ENCODE results near the gene SATB1. TPM values are rescaled to one million over a fixed set of nuclear protein-coding genes. Genes with fewer than 3 reads are reported as not detected.

SATB1 gene
- total and polyA plus RNA-seq, 2 of the 4 experiments (the other 2 are of a cell fraction) = 7.5 to 10.7 TPM

DNA sequence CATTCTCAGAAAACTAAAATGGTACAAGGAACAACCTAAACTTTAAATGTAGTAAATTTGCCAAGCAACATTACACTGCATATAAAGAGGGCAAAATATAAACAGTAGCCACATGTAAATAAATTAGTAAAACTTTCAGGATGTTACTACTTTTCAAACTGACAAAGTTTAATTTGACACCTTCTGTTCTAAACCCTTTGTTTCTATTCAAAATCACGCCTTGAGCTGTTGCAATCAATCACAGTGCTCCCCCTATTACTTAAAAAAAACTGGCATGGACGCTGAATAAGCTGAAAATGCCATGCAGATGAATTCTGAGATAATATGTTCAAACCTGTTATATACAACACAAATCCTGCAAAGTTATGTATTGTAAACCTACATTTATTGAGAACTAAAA, 69.3 kb downstream of the SATB1 start:
- H2BK120ac ChIP-seq (ENCODE audit: low read depth, low read length) = no peak overlapping the region
- H3K9me1 ChIP-seq (ENCODE audit: insufficient read depth, low read length) = no peaks in the 10 kb centered on the region
- WGBS, 2 experiments (ENCODE audit: extremely low coverage in 2 of 2, insufficient read length in 1 of 2) = no CpG with 5 or more reads among the region's 2 CpGs
- no peak overlapping the region for H3K4ac ChIP-seq (ENCODE audit: low read depth, low read length)
- H3K18ac ChIP-seq (ENCODE audit: low read depth, low read length) = no peak overlapping the region
- no peak overlapping the region for H3K27ac ChIP-seq (ENCODE audit: insufficient read depth, low read length)
- no peak overlapping the region for H2AK9ac ChIP-seq (replicated peaks; ENCODE audit: low read depth, low read length, poor library complexity)
- no peaks in the 10 kb centered on the region for H3K79me1 ChIP-seq (ENCODE audit: low read depth in 1 of 2, low read length in 2 of 2)
- no peak overlapping the region for H3K14ac ChIP-seq (replicated peaks; ENCODE audit: low read depth, low read length)
- ChIA-PET POLR2A (ENCODE audit: unreplicated experiment) (no interaction called here), CTCF (no interaction called here)
- H3K9me3 ChIP-seq (ENCODE audit: control insufficient read depth, insufficient read depth, low read length) = no peaks in the 10 kb centered on the region
- no peak overlapping the region for H4K5ac ChIP-seq (ENCODE audit: low read depth, low read length)
- H2BK20ac ChIP-seq (ENCODE audit: low read depth, low read length) = no peak overlapping the region
- H3K23ac ChIP-seq (ENCODE audit: low read depth, low read length) = no peak overlapping the region
- DNase-seq = no peak
- H3K9ac ChIP-seq (ENCODE audit: low read depth, low read length) = no peak overlapping the region
- H3K4me3 ChIP-seq (ENCODE audit: insufficient read depth, low read depth, low read length) = no peak overlapping the region
- peaks cover 2% of the 10 kb centered on the region; the same call in 1 of the 2 replicates for H3K36me3 ChIP-seq (ENCODE audit: control insufficient read depth, insufficient read depth, low read length)
- H3K4me2 ChIP-seq (ENCODE audit: low read depth, low read length) = no peak overlapping the region
- no peak overlapping the region for H4K91ac ChIP-seq (ENCODE audit: insufficient read depth, low read depth, low read length)
- no TSS peak for BruUV-seq (replicated peaks)
- intact Hi-C loops (cut with micrococcal nuclease) (no loop called here), dilution Hi-C loops (cut with HindIII; ENCODE audit: low sequenced_read_pairs, unreplicated experiment) (no loop called here), in situ Hi-C loops (cut with MboI; ENCODE audit: low sequenced_read_pairs) (no loop called here)
- no peak overlapping the region for H4K8ac ChIP-seq (ENCODE audit: low read depth in 2 of 2, low read length in 2 of 2)
- no peak overlapping the region for H2BK5ac ChIP-seq (ENCODE audit: low read depth, low read length, poor library complexity, severe bottlenecking)
- no peak overlapping the region for H2AFZ ChIP-seq (replicated peaks; ENCODE audit: low read length, poor library complexity)
- H3K27me3 ChIP-seq (ENCODE audit: control insufficient read depth, insufficient read depth, low read length) = no peaks in the 10 kb centered on the region
- no peak overlapping the region for H2BK15ac ChIP-seq (ENCODE audit: low read depth, low read length)
- no peak overlapping the region for H2AK5ac ChIP-seq (ENCODE audit: low read depth, low read length)
- H4K20me1 ChIP-seq (ENCODE audit: insufficient read depth, low read length) = no peaks in the 10 kb centered on the region
- H3K4me1 ChIP-seq (ENCODE audit: control insufficient read depth, insufficient read depth, low read length) = no peaks in the 10 kb centered on the region
- ATAC-seq (ENCODE audit: low read depth) = no peak
- H3K56ac ChIP-seq (ENCODE audit: extremely low read depth, insufficient read depth, low read length) = no peak overlapping the region
- TF ChIP-seq NFE2L2 (IDR thresholded peaks at IDR 0.05; ENCODE audit: low read depth, low read length) (no peak), MAZ (IDR thresholded peaks at IDR 0.05; ENCODE audit: borderline replicate concordance, low read depth, low read length) (no peak), MXI1 (IDR thresholded peaks at IDR 0.05; ENCODE audit: borderline replicate concordance, low read depth, low read length) (no peak), RCOR1 (IDR thresholded peaks at IDR 0.05; ENCODE audit: insufficient replicate concordance, low read length) (no peak), RAD21 (IDR thresholded peaks at IDR 0.05; ENCODE audit: low read length) (no peak), FOS (IDR thresholded peaks at IDR 0.05; ENCODE audit: low read depth, low read length) (no peak), BHLHE40 (IDR thresholded peaks at IDR 0.05; ENCODE audit: low read depth, low read length) (no peak), RFX5 (IDR thresholded peaks at IDR 0.05; ENCODE audit: low read depth, low read length) (no peak), SMC3 (IDR thresholded peaks at IDR 0.05; ENCODE audit: low read depth, low read length) (no peak), CHD1 (IDR thresholded peaks at IDR 0.05; ENCODE audit: low read depth, low read length) (no peak), POLR2A (IDR thresholded peaks at IDR 0.05; ENCODE audit: low read depth, low read length) (no peak), CEBPB (IDR thresholded peaks at IDR 0.05; ENCODE audit: low read depth, low read length) (no peak), MAFK (IDR thresholded peaks at IDR 0.05; ENCODE audit: low read depth, low read length) (no peak)
- TF ChIP-seq, protein P1, sequence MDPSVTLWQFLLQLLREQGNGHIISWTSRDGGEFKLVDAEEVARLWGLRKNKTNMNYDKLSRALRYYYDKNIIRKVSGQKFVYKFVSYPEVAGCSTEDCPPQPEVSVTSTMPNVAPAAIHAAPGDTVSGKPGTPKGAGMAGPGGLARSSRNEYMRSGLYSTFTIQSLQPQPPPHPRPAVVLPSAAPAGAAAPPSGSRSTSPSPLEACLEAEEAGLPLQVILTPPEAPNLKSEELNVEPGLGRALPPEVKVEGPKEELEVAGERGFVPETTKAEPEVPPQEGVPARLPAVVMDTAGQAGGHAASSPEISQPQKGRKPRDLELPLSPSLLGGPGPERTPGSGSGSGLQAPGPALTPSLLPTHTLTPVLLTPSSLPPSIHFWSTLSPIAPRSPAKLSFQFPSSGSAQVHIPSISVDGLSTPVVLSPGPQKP (IDR thresholded peaks at IDR 0.05; ENCODE audit: borderline replicate concordance, low read depth, low read length) = no peak
- TF ChIP-seq, protein P2, sequence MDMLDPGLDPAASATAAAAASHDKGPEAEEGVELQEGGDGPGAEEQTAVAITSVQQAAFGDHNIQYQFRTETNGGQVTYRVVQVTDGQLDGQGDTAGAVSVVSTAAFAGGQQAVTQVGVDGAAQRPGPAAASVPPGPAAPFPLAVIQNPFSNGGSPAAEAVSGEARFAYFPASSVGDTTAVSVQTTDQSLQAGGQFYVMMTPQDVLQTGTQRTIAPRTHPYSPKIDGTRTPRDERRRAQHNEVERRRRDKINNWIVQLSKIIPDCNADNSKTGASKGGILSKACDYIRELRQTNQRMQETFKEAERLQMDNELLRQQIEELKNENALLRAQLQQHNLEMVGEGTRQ (IDR thresholded peaks at IDR 0.05; ENCODE audit: low read depth, low read length) = no peak
- TF ChIP-seq, protein P3, sequence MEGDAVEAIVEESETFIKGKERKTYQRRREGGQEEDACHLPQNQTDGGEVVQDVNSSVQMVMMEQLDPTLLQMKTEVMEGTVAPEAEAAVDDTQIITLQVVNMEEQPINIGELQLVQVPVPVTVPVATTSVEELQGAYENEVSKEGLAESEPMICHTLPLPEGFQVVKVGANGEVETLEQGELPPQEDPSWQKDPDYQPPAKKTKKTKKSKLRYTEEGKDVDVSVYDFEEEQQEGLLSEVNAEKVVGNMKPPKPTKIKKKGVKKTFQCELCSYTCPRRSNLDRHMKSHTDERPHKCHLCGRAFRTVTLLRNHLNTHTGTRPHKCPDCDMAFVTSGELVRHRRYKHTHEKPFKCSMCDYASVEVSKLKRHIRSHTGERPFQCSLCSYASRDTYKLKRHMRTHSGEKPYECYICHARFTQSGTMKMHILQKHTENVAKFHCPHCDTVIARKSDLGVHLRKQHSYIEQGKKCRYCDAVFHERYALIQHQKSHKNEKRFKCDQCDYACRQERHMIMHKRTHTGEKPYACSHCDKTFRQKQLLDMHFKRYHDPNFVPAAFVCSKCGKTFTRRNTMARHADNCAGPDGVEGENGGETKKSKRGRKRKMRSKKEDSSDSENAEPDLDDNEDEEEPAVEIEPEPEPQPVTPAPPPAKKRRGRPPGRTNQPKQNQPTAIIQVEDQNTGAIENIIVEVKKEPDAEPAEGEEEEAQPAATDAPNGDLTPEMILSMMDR (conservative IDR thresholded peaks at IDR 0.05; ENCODE audit: low read depth, low read length) = no peak

Measured in IMR-90 (cell line).